K562 treated with DMSO at 1 percent for 24 hours (cell line): Measurements from ENCODE around the gene TRMT2B. TPM values are rescaled to one million over a fixed set of nuclear protein-coding genes. Genes with fewer than 3 reads are reported as not detected.

Experiments used
- total RNA-seq: library from RNA; unstranded; fragments of 300-600 nt; gene quantifications from 2 replicates; pipeline ENCODE4 v1.2.3, GENCODE V29; 2022; ENCODE audit warnings: low read depth; ENCODE audit not compliant: insufficient read depth

The TRMT2B gene
- 17.3 and 20.9 TPM in 2 replicates for total RNA-seq

GRCh38 chrX:101051549-101052302, at the start of gene TRMT2B:
TRMT2B (minus strand) TSS chrX:101052111; CDS start chrX:101042289, 9,822 bp downstream.

GRCh38 chrX:101097546-101098453, 45.9 kb upstream of the TRMT2B start, which contains the start of gene CENPI:
CENPI (plus strand) TSS chrX:101098204; CDS start chrX:101101071, 2,867 bp downstream.

DNA sequence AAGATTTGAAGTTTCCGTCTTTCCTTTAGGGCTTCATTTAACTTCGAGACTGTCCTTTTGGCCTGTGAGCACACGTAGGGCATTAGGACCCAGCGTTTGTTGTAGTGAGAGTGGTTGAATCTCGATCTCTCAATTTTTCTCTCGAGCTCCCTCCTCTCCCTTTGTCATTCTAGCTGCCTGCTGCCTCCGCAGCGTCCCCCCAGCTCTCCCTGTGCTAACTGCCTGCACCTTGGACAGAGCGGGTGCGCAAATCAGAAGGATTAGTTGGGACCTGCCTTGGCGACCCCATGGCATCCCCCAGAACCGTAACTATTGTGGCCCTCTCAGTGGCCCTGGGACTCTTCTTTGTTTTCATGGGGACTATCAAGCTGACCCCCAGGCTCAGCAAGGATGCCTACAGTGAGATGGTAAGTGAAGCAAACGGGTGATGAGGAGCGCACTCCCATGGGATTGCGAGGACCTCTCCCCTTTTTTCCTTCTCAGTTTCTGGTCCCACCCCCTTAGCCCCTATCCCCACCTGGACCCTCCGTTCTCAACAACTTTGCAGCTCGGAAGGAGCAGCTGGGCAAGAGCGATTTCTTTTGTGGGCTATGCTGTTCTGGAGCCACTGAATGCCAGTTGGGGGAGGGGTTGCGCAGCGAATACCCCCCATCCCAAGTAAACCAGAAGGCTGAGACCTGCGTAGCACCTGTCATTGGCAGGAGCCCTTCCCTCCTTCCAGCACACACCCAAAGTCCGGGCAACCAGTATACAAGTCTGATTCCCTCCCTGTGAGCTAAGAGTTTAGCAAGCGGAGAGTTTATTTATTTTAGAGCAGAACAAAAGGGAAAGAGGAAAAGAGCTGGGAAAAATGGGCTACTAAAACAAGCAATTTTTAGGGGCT, 27.0 kb upstream of the TRMT2B start, which contains the start of gene TMEM35A:
TSS of gene TMEM35A (plus strand) at position 164 of the 883 bp plus-strand sequence. CDS start at position 288, 124 bp downstream.

DNA sequence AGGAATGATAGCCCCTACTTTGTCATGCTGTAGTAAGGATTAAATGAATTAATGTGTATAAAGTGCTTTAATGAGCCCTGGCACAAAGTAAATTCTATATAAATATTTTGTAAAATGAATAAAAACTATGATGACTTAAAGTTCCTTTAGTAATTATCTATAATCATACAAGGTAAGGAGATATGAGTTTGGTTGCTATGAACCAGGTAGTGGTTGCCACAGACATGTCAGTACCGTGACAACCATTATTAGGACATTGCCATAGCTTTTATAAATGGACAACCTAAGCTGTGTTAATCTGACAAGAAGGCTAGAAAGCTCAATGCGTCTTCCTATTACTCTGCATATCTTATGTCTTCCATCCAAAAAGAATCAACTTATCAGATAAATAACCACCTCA, 82.5 kb downstream of the TRMT2B start, which contains the start of gene ARL13A:
TSS of gene ARL13A (plus strand) at position 301 of the 400 bp plus-strand sequence. CDS start 3,982 bp downstream, outside the sequence.

Other genes with a start within 250 kb of the TRMT2B start
- gene CSTF2, start 231.7 kb downstream of the TRMT2B start, total RNA-seq, result 33.0 and 34.8 TPM in 2 replicates
- not detected in 2 replicates for gene NOX1, start 177.8 kb downstream of the TRMT2B start, total RNA-seq
- gene XKRX, start 123.2 kb downstream of the TRMT2B start, total RNA-seq, result not detected in 2 replicates
- gene ARL13A, start 82.4 kb downstream of the TRMT2B start, total RNA-seq, result not detected in 2 replicates
- not detected in 2 replicates for gene TMEM35A, start 26.8 kb upstream of the TRMT2B start, total RNA-seq
- gene CENPI, start 46.1 kb upstream of the TRMT2B start, total RNA-seq, result 3.7 and 8.8 TPM in 2 replicates
- 0.19 and 0.22 TPM in 2 replicates for gene DRP2, start 167.7 kb upstream of the TRMT2B start, total RNA-seq
- not detected in 2 replicates for gene TAF7L, start 239.2 kb upstream of the TRMT2B start, total RNA-seq